HEK293T (cell line): ENCODE data around the gene KIF3A.

Experiments
- ARNT ChIP-seq: fragments of 450-650 bp; IDR thresholded peaks from 2 replicates; pipeline ENCODE4 v1.6.1; 2017; ENCODE audit warnings: mild to moderate bottlenecking
- BHLHE40 ChIP-seq: fragments of 450-650 bp; IDR thresholded peaks from 2 replicates; pipeline ENCODE4 v1.6.1; 2016; ENCODE audit warnings: mild to moderate bottlenecking, moderate library complexity, borderline replicate concordance
- ELF4 ChIP-seq: fragments of 450-650 bp; IDR thresholded peaks from 2 replicates; pipeline ENCODE4 v1.6.1; 2017; ENCODE audit warnings: antibody characterized with exemption
- FOXA1 ChIP-seq: fragments of 450-650 bp; IDR thresholded peaks from 2 replicates; pipeline ENCODE4 v1.6.1; 2016; ENCODE audit warnings: mild to moderate bottlenecking
- FOXK2 ChIP-seq: fragments of 450-650 bp; IDR thresholded peaks from 2 replicates; pipeline ENCODE4 v1.6.1; 2016; ENCODE audit warnings: mild to moderate bottlenecking
- FOXM1 ChIP-seq: fragments of 450-650 bp; IDR thresholded peaks from 2 replicates; pipeline ENCODE4 v1.6.1; 2017; ENCODE audit warnings: mild to moderate bottlenecking, borderline replicate concordance
- L3MBTL2 ChIP-seq: fragments of 450-650 bp; conservative IDR thresholded peaks from 2 replicates; pipeline ENCODE4 v1.6.1; 2016; ENCODE audit warnings: mild to moderate bottlenecking
- NFRKB ChIP-seq: fragments of 450-650 bp; IDR thresholded peaks from 2 replicates; pipeline ENCODE4 v1.6.1; 2016; ENCODE audit warnings: mild to moderate bottlenecking, moderate library complexity
- SP1 ChIP-seq: fragments of 450-650 bp; IDR thresholded peaks from 2 replicates; pipeline ENCODE4 v1.6.1; 2017
- SUZ12 ChIP-seq: fragments of 450-650 bp; IDR thresholded peaks from 2 replicates; pipeline ENCODE4 v1.6.1; 2016; ENCODE audit warnings: mild to moderate bottlenecking
- TARDBP ChIP-seq: fragments of 450-650 bp; IDR thresholded peaks from 2 replicates; pipeline ENCODE4 v1.6.1; 2016

DNA sequence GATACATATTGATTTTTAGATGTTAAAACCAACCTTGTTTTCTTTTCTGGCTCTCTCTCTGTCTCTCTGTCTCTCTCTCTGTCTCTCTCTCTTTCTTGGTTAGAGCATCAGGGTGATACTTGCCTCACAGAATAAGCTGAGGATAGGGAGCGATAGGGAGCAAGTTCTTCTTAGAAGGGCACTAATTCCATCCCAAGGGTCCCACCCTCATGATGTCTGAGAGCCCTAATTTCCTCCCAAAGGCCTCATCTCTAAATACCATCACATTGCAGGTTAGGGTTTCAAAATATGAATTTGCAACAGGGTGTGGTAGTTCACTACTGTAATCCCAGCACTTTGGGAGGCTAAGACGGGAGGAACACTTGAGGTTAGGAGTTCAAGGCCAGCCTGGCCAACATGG, 4.8 kb upstream of the KIF3A start:
- TF ChIP-seq SP1, result no peak
- TF ChIP-seq FOXK2, result no peak
- no peak for TF ChIP-seq BHLHE40
- no peak for TF ChIP-seq FOXM1
- no peak for TF ChIP-seq ELF4
- TF ChIP-seq FOXA1, result no peak
- no peak for TF ChIP-seq SUZ12
- TF ChIP-seq NFRKB, result no peak
- no peak for TF ChIP-seq L3MBTL2
- TF ChIP-seq TARDBP, result no peak
- TF ChIP-seq ARNT, result no peak
